NOMO-1 treated with DMSO at 0.1 percent for 48 hours (cell line): ENCODE data around the gene TMEM72.
A peak's percentile ranks its signal among the peaks of the same experiment; 100 is the strongest.

Source experiments
- DNase-seq: peaks from one replicate; lab custom pipeline; 2025; ENCODE audit not compliant: unreplicated experiment; lab: John Stamatoyannopoulos, UW

TMEM72 gene

GRCh38 chr10:44917848-44918247 lies 6.7 kb downstream of the TMEM72 start:
- no peak for DNase-seq

- DNase-seq = no peak
These were observed 9.1 kb downstream of the TMEM72 start for GRCh38 chr10:44920252-44920651.

- no peak for DNase-seq
These were observed 9.9 kb downstream of the TMEM72 start for GRCh38 chr10:44921061-44921460.

GRCh38 chr10:44921506-44921905 lies 10.4 kb downstream of the TMEM72 start:
- DNase-seq = no peak

GRCh38 chr10:44922021-44922420 lies 10.9 kb downstream of the TMEM72 start:
- DNase-seq = no peak

- DNase-seq = no peak
These were observed 11.8 kb downstream of the TMEM72 start for GRCh38 chr10:44922796-44923545.

GRCh38 chr10:44923611-44924010 lies 12.5 kb downstream of the TMEM72 start:
- no peak for DNase-seq

GRCh38 chr10:44924261-44925040 lies 13.3 kb downstream of the TMEM72 start:
- no peak for DNase-seq

GRCh38 chr10:44925224-44925623 lies 14.1 kb downstream of the TMEM72 start:
- peak; percentile 21 for DNase-seq

- DNase-seq = no peak
These were observed 14.9 kb downstream of the TMEM72 start for GRCh38 chr10:44925811-44926750.

GRCh38 chr10:44926751-44927351 lies 15.7 kb downstream of the TMEM72 start:
- no peak for DNase-seq

- peak; percentile 32 for DNase-seq
These were observed 16.2 kb downstream of the TMEM72 start for GRCh38 chr10:44927352-44927751.

- no peak for DNase-seq
These were observed 17.3 kb downstream of the TMEM72 start for GRCh38 chr10:44928462-44928861.

- no peak for DNase-seq
These were observed 18.5 kb downstream of the TMEM72 start for GRCh38 chr10:44929356-44930255.

- no peak for DNase-seq
These were observed 19.9 kb downstream of the TMEM72 start for GRCh38 chr10:44930904-44931620.

GRCh38 chr10:44931621-44932516 lies 20.7 kb downstream of the TMEM72 start:
- DNase-seq = no peak

GRCh38 chr10:44932517-44933450 lies 21.6 kb downstream of the TMEM72 start:
- DNase-seq = peak; percentile 71
